Occipital lobe (tissue), 2 donors: Measurements from ENCODE around the gene DLG3. TPM values are rescaled to one million over a fixed set of nuclear protein-coding genes. Genes with fewer than 3 reads are reported as not detected.
A peak's percentile ranks its signal among the peaks of the same experiment; 100 is the strongest.
"Not testable (repeated sequence)": the region's sequence is repeated elsewhere in the genome, so short reads cannot be mapped to it uniquely, and the experiment has no call there.

Experiments
- DNase-seq: peaks from one replicate; lab custom pipeline; 2025; lab: John Stamatoyannopoulos, UW
- total RNA-seq: library from RNA; depleted of rRNA; stranded (reverse); fragments of >200 nt; gene quantifications from one replicate; pipeline ENCODE4 v1.2.3, GENCODE V29; 2014

Gene DLG3
- 84.1 TPM for total RNA-seq

- DNase-seq: peak; percentile 70
Measured at GRCh38 chrX:70444326-70444945, at the start of gene DLG3. Gene DLG3, plus strand, starts transcription at chrX:70444835. Its CDS starts 367 bp downstream, at chrX:70445202.

- DNase-seq: no peak
Measured at GRCh38 chrX:70398899-70399298, 45.7 kb upstream of the DLG3 start.

GRCh38 chrX:70400181-70400580, 44.5 kb upstream of the DLG3 start:
- not testable (repeated sequence) for DNase-seq

- DNase-seq: no peak
Measured at GRCh38 chrX:70402721-70403120, 41.9 kb upstream of the DLG3 start.

- DNase-seq: no peak
Measured at GRCh38 chrX:70405003-70405402, 39.6 kb upstream of the DLG3 start.

- no peak for DNase-seq
Measured at GRCh38 chrX:70410921-70411320, 33.7 kb upstream of the DLG3 start.

- DNase-seq: no peak
Measured at GRCh38 chrX:70411475-70411874, 33.2 kb upstream of the DLG3 start.

GRCh38 chrX:70421618-70422017, 23.0 kb upstream of the DLG3 start:
- no peak for DNase-seq

- no peak for DNase-seq
Measured at GRCh38 chrX:70422851-70423341, 21.7 kb upstream of the DLG3 start, which contains the start of gene GDPD2. Gene GDPD2, plus strand, starts transcription at chrX:70423314. Its CDS starts 1,671 bp downstream, at chrX:70424985.

- DNase-seq: no peak
Measured at GRCh38 chrX:70423936-70424675, 20.5 kb upstream of the DLG3 start.

GRCh38 chrX:70424801-70425200, 19.8 kb upstream of the DLG3 start:
- no peak for DNase-seq

GRCh38 chrX:70426286-70427278, 18.1 kb upstream of the DLG3 start:
- DNase-seq: no peak

GRCh38 chrX:70427365-70427764, 17.3 kb upstream of the DLG3 start:
- DNase-seq: no peak

- DNase-seq: no peak
Measured at GRCh38 chrX:70429759-70430158, 14.9 kb upstream of the DLG3 start.

- no peak for DNase-seq
Measured at GRCh38 chrX:70432936-70433847, 11.4 kb upstream of the DLG3 start.

GRCh38 chrX:70433848-70434351, 10.7 kb upstream of the DLG3 start:
- peak; percentile 36 for DNase-seq

- peak; percentile 82 for DNase-seq
Measured at GRCh38 chrX:70434352-70434866, 10.2 kb upstream of the DLG3 start.

- DNase-seq: no peak
Measured at GRCh38 chrX:70434914-70435586, 9.6 kb upstream of the DLG3 start.

- no peak for DNase-seq
Measured at GRCh38 chrX:70436343-70436742, 8.3 kb upstream of the DLG3 start.

GRCh38 chrX:70437011-70437410, 7.6 kb upstream of the DLG3 start:
- DNase-seq: no peak
